LoVo (cell line): ENCODE results near the gene HDAC11.

Experiments
- DNase-seq: peaks from one replicate; pipeline ENCODE4 v3.0.0-alpha.2; 2016; ENCODE audit warnings: low spot score

HDAC11 gene

DNA sequence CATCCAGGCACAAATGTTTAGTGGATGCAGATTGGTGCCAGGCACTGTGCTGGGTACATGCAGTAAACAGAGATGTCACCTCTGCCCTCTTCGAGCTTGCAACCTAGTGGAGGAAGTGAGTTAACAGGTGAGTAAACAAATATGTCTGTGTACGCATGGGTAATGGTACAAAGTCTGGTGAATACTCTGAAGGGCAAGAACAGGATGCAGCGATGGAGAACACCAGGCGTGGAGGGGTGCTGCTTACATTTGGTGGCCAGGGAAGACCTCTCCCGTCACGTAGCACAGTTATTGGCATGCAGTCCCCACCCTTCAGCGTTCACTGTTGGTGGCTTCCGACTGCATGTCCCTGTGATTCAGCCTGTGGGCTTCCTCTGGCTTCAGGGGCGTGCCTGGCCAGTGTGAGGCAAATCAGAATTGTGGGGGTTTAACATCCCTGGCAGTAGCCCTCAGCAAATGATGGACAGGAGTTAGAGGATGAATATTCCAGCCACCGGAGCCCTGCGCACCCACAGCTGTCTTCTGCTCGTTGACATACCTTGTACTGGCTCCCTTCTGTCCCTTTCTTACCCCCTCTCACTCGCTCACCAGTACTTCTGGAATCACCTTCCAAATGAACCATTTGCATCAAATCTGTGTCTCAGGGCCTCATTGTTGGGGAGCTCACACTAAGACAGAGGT is 9.1 kb upstream of the HDAC11 start:
- peak; percentile 23 for DNase-seq

- DNase-seq = no peak
These were observed 7.8 kb upstream of the HDAC11 start for GRCh38 chr3:13472286-13472685.

- DNase-seq = no peak
These were observed 7.1 kb upstream of the HDAC11 start for GRCh38 chr3:13473020-13473419.

DNA sequence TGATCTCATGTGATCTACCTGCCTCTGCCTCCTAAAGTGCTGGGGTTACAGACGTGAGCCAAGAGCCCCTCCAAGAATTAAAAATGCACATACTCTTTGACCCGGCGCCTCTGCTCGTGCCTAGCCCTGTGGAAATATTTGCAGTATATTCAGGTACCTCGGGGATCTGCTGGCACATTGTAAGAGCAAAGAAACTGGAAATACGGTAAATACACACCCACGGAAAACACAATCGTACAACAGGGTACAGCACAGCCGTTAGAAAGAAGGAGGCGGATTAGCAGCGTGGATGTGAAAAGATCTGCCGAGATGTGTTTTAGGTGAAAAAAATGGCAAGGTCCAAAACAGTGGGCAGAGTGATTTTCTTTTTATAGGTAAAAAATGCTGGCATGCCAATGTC is 6.1 kb upstream of the HDAC11 start:
- DNase-seq = no peak

GRCh38 chr3:13474776-13475303 is 5.3 kb upstream of the HDAC11 start:
- DNase-seq = no peak

DNA sequence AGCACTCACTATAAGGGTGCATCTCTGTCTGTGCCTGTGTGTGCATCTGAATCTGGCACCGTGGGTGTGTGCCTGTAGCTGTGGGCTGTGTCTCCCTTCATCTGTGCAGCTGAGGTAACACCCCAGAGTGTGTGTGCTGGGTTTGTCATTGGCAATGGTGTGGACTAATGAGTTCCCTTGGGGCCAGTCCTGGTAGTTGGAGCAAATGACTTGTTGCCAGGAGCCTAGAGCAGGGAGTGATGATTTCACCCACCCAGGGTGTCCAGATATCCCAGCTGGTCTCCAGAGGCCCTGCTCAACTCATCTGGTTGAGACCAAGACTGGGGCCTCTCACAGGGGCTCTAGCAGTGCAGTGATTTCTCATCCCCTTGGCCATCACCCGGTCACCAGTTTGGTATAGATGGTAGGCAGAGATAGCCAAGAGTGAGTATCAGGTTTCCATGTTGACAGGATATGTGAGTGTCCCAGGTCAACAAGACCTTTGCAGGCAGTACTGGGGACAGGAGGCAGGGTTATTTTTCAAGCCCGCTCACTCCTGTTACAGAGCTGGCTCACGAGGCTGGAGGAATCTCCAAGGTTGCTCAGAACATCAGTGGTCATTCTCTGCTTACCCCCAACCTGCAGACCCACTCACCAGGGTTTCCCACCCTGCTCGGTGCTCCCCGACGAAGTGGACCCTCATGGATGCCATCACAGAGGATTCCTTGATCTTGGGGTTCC is 4.1 kb upstream of the HDAC11 start:
- DNase-seq = no peak

GRCh38 chr3:13477943-13478342 is 2.2 kb upstream of the HDAC11 start:
- no peak for DNase-seq

- DNase-seq = peak; percentile 22
These were observed 849 bp upstream of the HDAC11 start for GRCh38 chr3:13479332-13479581.

- DNase-seq = no peak
These were observed 523 bp downstream of the HDAC11 start for GRCh38 chr3:13480340-13481318.

DNA sequence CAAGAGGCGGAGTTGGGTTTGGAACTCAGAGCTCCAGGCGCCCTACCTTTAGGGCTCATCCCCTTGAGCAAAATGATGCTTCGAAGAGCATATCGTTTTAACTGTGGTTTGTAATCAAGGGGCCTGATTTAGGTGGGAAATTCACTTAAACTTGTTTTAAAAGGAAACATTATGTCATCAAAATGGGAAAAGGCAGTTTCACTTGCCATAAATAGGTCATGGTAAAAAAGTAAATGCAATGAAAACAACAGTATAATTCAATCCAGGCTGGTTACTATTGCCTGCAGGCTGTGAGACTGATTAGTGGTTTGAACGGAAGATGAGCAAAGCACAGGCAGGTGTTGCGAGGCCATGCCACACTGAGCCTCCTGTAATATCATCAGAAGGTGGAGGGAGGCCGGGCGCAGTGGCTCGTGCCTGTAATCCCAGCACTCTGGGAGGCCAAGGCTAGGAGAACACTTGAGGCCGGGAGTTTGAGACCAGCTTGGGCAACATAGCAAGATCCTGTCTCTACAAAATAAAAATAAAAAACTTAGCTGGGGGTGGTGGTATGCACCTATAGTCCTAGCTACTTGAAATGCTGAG is 2.1 kb downstream of the HDAC11 start:
- no peak for DNase-seq

DNA sequence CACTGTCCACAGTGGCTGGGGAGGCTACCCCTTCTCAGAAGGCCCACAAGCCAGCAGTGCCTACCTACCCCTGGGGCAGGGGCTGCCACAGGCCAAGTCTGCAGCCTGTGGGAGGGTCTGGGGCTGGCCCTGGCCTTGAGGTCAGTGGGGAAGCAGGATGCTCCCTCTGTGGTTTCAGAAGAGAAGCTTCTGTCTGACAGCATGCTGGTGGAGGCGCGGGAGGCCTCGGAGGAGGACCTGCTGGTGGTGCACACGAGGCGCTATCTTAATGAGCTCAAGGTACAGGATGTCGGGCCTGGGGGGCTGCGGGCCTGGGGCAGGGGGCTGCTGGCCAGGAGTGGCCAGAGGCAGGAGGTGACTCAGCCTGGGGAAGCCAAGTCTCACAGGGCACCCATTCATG is 3.2 kb downstream of the HDAC11 start:
- no peak for DNase-seq

DNA sequence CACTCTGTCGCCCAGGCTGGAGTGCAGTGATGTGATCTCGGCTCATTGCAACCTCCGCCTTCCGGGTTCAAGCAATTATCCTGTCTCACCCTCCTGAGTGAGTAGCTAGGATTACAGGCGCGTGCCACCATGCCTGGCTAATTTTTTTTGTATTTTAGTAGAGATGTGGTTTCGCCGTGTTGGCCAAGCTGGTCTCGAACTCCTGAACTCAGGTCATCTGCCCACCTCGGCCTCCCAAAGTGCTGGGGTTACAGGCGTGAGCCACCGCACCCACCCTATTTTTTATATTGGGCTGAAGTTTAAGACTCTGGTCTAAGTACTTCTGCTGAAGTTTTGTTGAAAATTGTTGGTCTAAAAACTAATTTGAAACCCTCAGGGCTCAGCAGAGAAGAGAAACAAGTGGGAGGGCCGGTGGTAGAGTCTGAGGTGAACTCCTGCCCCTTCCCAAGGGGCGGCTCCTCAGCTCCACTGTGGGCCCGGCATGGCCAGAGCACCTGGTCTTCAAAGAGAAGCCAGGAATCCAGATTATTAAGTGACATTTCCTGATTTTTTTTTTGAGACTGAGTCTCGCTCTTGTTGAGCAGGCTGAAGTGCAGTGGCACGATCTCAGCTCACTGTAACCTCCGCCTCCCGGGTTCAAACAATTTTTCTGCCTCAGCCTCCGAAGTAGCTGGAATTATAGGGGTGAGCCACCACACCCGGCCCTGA is 4.0 kb downstream of the HDAC11 start:
- DNase-seq = no peak

DNA sequence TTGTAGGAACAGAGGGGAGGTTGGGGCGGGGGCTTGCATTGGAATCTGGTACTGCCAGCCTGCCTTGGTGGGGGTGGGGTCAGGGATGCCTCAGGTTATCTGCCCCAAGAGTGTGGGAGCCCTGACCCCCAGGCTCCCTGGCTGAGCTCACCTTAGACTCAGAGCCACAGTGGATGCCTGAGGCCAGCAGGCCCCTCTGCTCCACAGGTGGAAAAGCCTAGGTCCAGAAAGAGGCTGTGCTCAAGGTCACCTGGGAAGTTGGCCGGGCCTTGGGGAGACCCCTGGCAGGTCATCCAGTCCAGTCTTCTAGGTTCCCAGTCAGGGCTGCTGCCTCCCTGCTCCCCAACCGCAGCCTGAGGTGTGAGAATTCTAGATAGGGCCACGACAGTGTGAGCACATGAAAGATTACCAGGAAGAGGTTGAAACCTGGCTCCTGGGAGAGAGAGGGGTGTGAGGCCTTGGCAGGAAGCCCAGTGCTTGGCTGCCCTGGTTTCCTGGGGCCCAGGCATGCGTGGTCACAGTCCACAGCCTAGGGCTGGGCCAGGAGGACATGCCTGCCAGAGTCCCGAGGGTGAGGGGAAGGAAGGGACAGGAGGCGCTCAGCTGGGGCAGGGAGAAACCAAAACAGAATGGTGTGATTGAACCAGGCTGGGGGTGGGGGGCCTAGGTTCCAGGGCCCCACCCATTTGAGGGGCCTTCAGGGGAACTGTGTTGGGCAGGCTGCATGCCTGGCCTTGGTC is 4.9 kb downstream of the HDAC11 start:
- DNase-seq = peak; percentile 94

- peak; percentile 24 for DNase-seq
These were observed 5.8 kb downstream of the HDAC11 start for GRCh38 chr3:13485630-13486562.

GRCh38 chr3:13487403-13487802 is 7.3 kb downstream of the HDAC11 start:
- DNase-seq = no peak

DNA sequence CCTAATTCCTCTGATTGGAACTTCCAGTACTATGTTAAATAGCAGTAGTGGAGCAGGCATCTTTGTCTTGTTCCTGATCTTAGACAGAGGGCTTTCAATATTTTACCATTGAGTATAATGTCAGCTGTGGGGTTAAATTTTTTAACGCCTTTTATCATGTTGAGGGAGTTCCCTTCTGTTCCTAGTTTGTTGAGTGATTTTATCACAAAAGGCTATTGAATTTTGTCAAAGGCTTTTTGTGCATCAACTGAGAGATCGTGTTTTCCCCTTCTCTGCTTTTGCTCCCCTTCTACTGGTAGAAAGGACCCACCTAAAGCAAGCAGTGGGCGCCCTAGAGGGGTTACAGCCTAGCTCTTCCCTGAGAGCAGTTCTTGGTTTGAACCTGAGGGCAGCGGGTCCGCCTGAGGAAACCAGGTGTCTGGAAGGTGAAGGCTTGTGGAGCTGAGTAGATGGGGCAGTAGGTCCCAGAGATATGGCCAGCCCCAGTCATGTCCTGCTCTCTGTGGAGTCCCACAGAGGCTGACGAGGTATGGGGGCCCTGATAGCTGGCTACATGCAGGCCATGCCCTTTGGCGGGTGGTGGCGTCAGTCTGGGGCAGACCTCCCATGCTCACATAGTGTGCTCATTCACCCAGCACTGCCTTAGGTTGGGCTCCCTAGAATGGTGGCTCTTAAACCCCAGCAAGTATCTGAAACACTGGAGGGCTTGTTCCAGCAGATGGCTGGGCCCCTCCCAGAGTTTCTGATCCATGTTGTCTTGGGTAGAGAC is 11.3 kb downstream of the HDAC11 start:
- no peak for DNase-seq

- DNase-seq = no peak
These were observed 11.9 kb downstream of the HDAC11 start for GRCh38 chr3:13492048-13492447.

- DNase-seq = no peak
These were observed 13.1 kb downstream of the HDAC11 start for GRCh38 chr3:13492976-13493866.
